GM18519 (cell line): ENCODE data around the gene ADGRD2.

Experiments
- ATAC-seq: cut with Tn5 transposase; IDR thresholded peaks from one replicate; pipeline ENCODE4 v1.9.1; 2021; ENCODE audit warnings: mild to moderate bottlenecking, moderate library complexity; ENCODE audit not compliant: unreplicated experiment, low FRiP score

Gene ADGRD2

GRCh38 chr9:124429530-124429867 is 20.8 kb upstream of the ADGRD2 start:
- no peak for ATAC-seq

DNA sequence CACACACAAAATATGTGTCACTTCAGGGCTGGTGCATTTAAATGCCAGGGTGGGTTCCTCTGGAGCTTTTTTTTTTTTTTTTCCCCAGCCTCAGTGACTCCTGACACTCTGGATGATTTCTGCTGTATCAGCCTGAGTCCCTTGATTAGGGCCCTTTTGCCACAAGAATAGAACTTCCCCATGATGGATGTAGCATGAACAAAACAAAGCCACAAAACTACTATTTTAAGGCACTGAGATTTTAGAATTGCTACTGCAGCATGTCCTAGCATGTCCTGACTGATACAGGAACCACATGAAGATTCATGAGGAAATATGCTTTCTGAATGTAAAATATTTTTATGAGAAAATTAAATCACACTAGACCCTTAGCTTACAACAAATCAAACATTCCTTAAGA is 13.9 kb upstream of the ADGRD2 start:
- no peak for ATAC-seq

DNA sequence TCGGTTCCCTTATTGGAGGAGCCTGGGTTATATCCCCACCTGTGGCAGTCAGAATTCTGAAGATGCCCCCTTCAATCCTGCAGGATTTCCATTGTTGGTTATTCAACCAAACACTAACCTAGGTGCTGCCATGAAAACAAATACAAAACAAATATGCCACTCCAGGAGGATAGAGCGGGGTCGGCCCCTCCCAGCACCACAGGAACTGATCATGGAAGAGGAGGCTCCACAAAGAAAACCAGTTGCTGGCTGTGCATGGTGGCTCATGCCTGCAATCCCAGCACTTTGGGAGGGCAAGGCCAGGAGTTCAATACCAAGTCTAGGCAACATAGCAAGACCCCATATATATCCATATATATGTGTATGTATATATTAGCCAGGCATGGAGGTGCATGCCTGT is 13.2 kb upstream of the ADGRD2 start:
- no peak for ATAC-seq

GRCh38 chr9:124438091-124438490 is 12.2 kb upstream of the ADGRD2 start:
- ATAC-seq, result no peak

DNA sequence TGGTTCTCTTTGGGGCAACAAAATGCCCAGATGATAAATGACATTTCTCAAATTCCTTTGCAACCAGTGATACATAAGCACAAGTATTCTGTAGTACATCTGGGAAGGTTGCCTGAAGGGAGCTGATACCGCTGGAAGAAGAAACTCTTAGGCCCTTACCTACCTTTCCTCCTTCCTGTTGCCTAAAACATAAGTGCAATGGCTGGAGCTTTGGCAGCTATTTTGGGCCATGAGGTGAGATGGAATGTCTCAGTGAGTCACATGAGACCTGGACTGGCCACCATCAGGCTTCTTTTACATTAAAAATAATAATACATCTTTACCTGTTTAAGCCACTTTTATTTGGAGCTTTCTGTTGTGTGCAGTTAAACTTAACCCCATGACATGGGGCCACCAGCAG is 11.2 kb upstream of the ADGRD2 start:
- ATAC-seq, result no peak

- ATAC-seq, result no peak
Observed at GRCh38 chr9:124439686-124440243, 10.5 kb upstream of the ADGRD2 start.

- ATAC-seq, result no peak
Observed at GRCh38 chr9:124440786-124441185, 9.5 kb upstream of the ADGRD2 start.

DNA sequence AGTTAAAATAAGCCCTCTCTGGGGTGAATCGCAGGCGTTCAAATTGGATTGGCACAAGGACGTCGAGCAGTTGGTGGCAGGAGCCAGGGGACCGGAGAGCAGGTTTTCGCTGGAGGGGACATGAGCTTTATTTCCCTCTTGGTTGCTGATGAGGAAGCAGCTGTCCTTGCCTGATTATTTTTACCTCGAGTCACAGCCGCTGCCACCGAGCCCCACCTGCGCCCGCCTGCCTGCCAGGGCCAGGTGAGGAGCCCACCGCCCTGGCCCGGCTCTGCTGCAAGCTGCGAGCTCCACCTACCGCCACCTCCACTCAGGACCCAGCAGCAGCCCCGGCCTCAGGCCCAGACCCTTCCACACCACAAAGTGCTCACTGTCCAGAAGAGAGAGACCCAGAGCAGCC is 9.0 kb upstream of the ADGRD2 start:
- ATAC-seq, result no peak

- ATAC-seq, result no peak
Observed at GRCh38 chr9:124442379-124442778, 7.9 kb upstream of the ADGRD2 start.

- no peak for ATAC-seq
Observed at GRCh38 chr9:124442826-124443225, 7.4 kb upstream of the ADGRD2 start.

- no peak for ATAC-seq
Observed at GRCh38 chr9:124443625-124444024, 6.6 kb upstream of the ADGRD2 start.

DNA sequence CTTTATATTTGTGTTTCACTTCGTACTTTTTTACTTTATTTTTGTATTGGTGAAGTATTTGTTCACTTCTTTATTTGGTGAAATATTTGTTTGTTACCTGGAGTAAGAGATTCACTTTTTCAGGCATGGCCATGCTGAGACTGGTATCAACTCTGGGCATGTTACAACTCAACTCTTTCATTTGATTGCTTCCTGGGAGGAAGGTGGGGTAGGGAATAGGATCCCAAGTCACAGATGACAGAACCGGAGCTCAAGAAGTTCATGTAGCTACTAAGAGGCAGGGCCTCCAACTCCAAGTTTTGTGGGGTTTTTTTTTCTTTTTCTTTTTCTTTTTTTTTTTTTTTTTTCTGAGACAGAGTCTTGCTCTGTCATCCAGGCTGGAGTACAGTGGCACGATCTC is 6.1 kb upstream of the ADGRD2 start:
- ATAC-seq, result no peak

DNA sequence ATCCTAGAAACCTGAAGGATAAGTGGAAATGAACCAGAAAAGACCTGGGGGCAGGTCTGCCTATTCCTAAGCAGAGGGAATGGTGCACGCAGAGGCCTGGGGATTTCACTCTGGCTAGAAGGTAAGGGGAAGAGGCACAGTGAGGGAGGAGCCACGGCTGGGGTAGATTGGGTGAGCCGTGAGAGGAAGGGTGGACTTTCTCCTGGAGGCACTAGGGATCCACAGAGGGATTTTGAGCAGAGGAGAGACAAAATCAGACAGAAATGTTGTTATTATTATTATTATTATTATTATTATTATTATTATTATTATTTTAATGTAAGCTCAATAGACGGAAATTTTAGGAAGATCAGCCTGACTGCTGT is 3.0 kb upstream of the ADGRD2 start:
- no peak for ATAC-seq

GRCh38 chr9:124448019-124448418 is 2.2 kb upstream of the ADGRD2 start:
- ATAC-seq, result no peak

- ATAC-seq, result no peak
Observed at GRCh38 chr9:124449381-124450151, 685 bp upstream of the ADGRD2 start.

DNA sequence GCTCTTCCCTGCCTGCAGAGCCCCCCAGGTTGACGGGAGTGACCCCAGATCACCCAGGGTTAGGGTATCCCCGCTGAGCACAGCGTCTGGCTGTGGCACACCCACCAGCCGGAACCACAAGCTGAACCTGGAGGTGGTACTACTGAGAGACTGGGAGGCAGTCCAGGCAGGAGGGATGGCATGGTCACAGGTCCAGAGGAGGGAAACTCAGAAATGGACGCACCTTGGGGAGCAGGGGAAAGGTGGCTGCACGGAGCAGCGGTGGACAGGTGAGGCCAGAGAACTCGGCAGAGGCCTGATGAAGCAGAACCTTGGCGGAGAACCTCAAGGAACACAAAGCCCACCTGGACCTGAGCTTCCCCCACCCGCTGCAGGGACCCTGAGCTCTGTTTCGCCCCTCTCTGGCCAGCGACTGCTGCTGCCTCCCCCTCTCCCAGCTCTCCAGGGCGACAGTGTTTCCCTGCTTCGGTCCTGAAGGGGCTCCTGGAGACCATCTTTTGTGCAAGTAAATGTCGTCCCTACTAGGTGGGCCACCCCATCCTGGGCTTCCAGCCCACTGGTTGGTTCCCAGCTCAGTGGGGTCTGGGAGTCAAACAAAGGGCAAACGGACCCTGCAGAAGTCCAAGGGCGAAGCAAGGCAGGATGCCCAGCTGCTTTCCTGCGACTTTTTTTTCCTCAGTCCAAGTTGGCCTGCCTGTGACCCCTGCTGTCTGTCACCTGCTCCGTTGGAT is 845 bp downstream of the ADGRD2 start:
- ATAC-seq, result no peak

DNA sequence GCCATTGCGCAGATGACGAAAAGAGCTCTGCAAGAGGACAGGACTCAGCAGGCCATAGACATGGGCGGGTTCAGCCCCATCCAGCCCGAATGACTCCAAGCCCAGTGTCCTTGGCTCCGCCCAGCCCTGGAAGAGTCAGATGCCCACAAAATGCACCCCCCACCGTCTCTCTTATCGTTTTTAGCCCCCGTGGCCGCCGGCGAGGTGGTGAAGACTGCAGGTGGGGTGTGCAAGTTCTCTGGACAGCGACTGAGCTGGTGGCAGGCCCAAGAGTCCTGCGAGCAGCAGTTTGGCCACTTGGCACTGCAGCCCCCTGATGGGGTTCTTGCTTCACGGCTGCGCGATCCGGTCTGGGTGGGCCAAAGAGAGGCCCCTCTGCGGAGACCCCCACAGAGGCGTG is 2.1 kb downstream of the ADGRD2 start:
- ATAC-seq, result no peak

DNA sequence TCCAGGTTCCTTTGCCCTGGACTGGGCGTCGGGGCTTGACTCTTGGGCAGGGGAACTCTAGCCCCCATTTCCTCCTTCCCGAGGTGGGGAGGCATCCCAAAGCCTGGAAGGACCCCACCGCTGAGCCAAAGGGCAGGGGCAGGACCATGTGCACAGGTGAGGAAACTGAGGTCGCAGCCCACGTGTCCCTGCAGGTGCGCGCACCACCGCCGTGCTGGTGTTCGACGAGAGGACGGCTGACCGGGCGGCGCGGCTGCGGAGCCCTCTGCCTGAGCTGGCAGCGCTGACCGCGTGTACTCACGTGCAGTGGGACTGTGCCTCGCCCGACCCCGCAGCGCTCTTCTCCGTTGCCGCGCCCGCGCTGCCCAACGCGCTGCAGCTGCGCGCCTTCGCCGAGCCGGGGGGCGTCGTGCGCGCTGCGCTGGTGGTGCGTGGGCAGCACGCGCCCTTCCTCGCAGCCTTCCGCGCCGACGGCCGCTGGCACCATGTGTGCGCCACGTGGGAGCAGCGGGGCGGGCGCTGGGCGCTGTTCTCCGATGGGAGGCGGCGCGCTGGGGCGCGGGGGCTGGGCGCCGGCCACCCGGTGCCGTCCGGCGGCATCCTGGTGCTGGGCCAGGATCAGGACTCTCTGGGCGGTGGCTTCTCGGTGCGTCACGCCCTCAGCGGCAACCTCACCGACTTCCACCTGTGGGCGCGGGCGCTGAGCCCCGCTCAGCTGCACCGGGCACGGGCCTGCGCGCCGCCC is 2.8 kb downstream of the ADGRD2 start:
- no peak for ATAC-seq

GRCh38 chr9:124453586-124454191 is 3.4 kb downstream of the ADGRD2 start:
- no peak for ATAC-seq

DNA sequence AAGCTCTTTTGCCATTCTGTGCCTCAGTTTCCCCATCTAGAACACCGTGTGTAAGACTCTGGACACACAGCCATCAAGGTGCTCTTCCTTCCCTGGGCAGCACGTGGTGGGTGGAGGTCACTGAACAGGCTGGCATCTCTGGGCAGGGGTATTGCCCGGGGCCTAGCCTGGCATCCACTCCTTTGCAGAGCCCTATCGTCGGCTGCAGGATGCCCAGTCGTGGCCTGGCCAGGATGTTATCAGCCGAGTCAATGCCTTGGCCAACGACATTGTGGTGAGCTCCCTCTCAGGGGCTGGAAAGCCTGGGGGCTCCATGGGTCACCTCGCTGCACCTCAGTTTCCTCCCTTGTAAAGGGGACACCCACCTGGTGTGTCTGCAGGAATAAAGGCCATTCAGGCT is 4.0 kb downstream of the ADGRD2 start:
- ATAC-seq, result no peak
